GM19438 (cell line): Measurements from ENCODE around the gene POC1B.
"Not testable (repeated sequence)": the region's sequence is repeated elsewhere in the genome, so short reads cannot be mapped to it uniquely, and the experiment has no call there.

Experiments used
- ATAC-seq: cut with Tn5 transposase; IDR thresholded peaks from one replicate; pipeline ENCODE4 v1.9.1; 2021; ENCODE audit warnings: low read depth; ENCODE audit not compliant: unreplicated experiment

POC1B gene

GRCh38 chr12:89468017-89468416 is 57.8 kb downstream of the POC1B start:
- no peak for ATAC-seq

GRCh38 chr12:89464974-89465592 is 60.8 kb downstream of the POC1B start:
- ATAC-seq, result no peak

GRCh38 chr12:89461649-89462612 is 63.9 kb downstream of the POC1B start:
- ATAC-seq, result peak; percentile 97

GRCh38 chr12:89461190-89461589 is 64.7 kb downstream of the POC1B start:
- no peak for ATAC-seq

- not testable (repeated sequence) for ATAC-seq
These were observed 66.6 kb downstream of the POC1B start for GRCh38 chr12:89459279-89459678.

GRCh38 chr12:89456565-89456964 is 69.3 kb downstream of the POC1B start:
- no peak for ATAC-seq

- no peak for ATAC-seq
These were observed 71.6 kb downstream of the POC1B start for GRCh38 chr12:89454080-89454848.

- ATAC-seq, result no peak
These were observed 72.5 kb downstream of the POC1B start for GRCh38 chr12:89453121-89453978.

GRCh38 chr12:89451841-89452251 is 74.0 kb downstream of the POC1B start:
- no peak for ATAC-seq

GRCh38 chr12:89450907-89451306 is 74.9 kb downstream of the POC1B start:
- ATAC-seq, result no peak

GRCh38 chr12:89448951-89449371 is 76.9 kb downstream of the POC1B start:
- no peak for ATAC-seq

GRCh38 chr12:89448526-89448925 is 77.3 kb downstream of the POC1B start:
- ATAC-seq, result no peak

- no peak for ATAC-seq
These were observed 85.9 kb downstream of the POC1B start for GRCh38 chr12:89439941-89440340.

- ATAC-seq, result no peak
These were observed 88.6 kb downstream of the POC1B start for GRCh38 chr12:89437231-89437630.

GRCh38 chr12:89436062-89436461 is 89.8 kb downstream of the POC1B start:
- ATAC-seq, result no peak

GRCh38 chr12:89433634-89434033 is 92.2 kb downstream of the POC1B start:
- ATAC-seq, result no peak

GRCh38 chr12:89432396-89432795 is 93.5 kb downstream of the POC1B start:
- no peak for ATAC-seq

GRCh38 chr12:89429528-89429927 is 96.3 kb downstream of the POC1B start:
- ATAC-seq, result no peak

- peak; percentile 98 for ATAC-seq
These were observed 98.2 kb downstream of the POC1B start for GRCh38 chr12:89427508-89428156.

- ATAC-seq, result no peak
These were observed 101.0 kb downstream of the POC1B start for GRCh38 chr12:89424846-89425245.
